Uterus (tissue), 2 donors: ENCODE results near the gene FTSJ1.

Experiments used
- CTCF ChIP-seq, 4 experiments: fragments of 200-600 bp in 2 of 4; fragments of 450-650 bp in 2 of 4; sonication (generic) in 2 of 4; IDR thresholded peaks; one replicate each; pipeline ENCODE4 v1.5.1; 2016 to 2019; ENCODE audit warnings: antibody characterized with exemption in 4 of 4, mild to moderate bottlenecking in 2 of 4, moderate library complexity in 1 of 4
- POLR2A ChIP-seq, 2 donors: fragments of 450-650 bp; IDR thresholded peaks; one replicate each; pipeline ENCODE4 v1.6.1; 2016; ENCODE audit warnings: antibody characterized with exemption in 2 of 2, mild to moderate bottlenecking in 1 of 2, moderate library complexity in 1 of 2

- TF ChIP-seq CTCF (IDR thresholded peaks at IDR 0.05) (no peak), POLR2A (IDR thresholded peaks at IDR 0.05) (no peak)
Observed at GRCh38 chrX:48458711-48459110, 17.3 kb upstream of the FTSJ1 start.
